Hematopoietic multipotent progenitor cell treated with erythropoietin and hydrocortisone succinate and interleukin-3 and kit ligand, for 4 days (in vitro differentiated cells): ENCODE data around the gene METTL5.
"Not testable (repeated sequence)": the region's sequence is repeated elsewhere in the genome, so short reads cannot be mapped to it uniquely, and the experiment has no call there.

Experiments
- DNase-seq: peaks from one replicate; pipeline ENCODE4 v3.0.0-alpha.2; 2015

METTL5 gene

GRCh38 chr2:169824373-169825333 is at the start of gene METTL5:
TSS of gene METTL5 (minus strand) at chr2:169824905. CDS start at chr2:169824597, 308 bp downstream.
- peak; percentile 93 for DNase-seq

GRCh38 chr2:169871994-169872393 is 47.3 kb upstream of the METTL5 start:
- DNase-seq: no peak

- DNase-seq: not testable (repeated sequence)
Measured at GRCh38 chr2:169871369-169871768, 46.7 kb upstream of the METTL5 start.

GRCh38 chr2:169868951-169869350 is 44.2 kb upstream of the METTL5 start:
- DNase-seq: no peak

GRCh38 chr2:169867579-169867978 is 42.9 kb upstream of the METTL5 start:
- DNase-seq: no peak

GRCh38 chr2:169866230-169866629 is 41.5 kb upstream of the METTL5 start:
- DNase-seq: not testable (repeated sequence)

- no peak for DNase-seq
Measured at GRCh38 chr2:169865492-169865891, 40.8 kb upstream of the METTL5 start.

GRCh38 chr2:169862816-169863215 is 38.1 kb upstream of the METTL5 start:
- no peak for DNase-seq

GRCh38 chr2:169860149-169860548 is 35.4 kb upstream of the METTL5 start:
- no peak for DNase-seq

GRCh38 chr2:169859423-169859822 is 34.7 kb upstream of the METTL5 start:
- DNase-seq: no peak

- not testable (repeated sequence) for DNase-seq
Measured at GRCh38 chr2:169855281-169856258, 30.9 kb upstream of the METTL5 start.

GRCh38 chr2:169853041-169853668 is 28.4 kb upstream of the METTL5 start:
- DNase-seq: no peak

GRCh38 chr2:169849710-169850109 is 25.0 kb upstream of the METTL5 start:
- no peak for DNase-seq

- not testable (repeated sequence) for DNase-seq
Measured at GRCh38 chr2:169848959-169849693, 24.4 kb upstream of the METTL5 start.

- no peak for DNase-seq
Measured at GRCh38 chr2:169845016-169845415, 20.3 kb upstream of the METTL5 start.

GRCh38 chr2:169841625-169842024 is 16.9 kb upstream of the METTL5 start:
- not testable (repeated sequence) for DNase-seq

- no peak for DNase-seq
Measured at GRCh38 chr2:169840747-169841142, 16.0 kb upstream of the METTL5 start.

GRCh38 chr2:169839954-169840746 is 15.4 kb upstream of the METTL5 start:
- peak; percentile 94 for DNase-seq

- no peak for DNase-seq
Measured at GRCh38 chr2:169838743-169839489, 14.2 kb upstream of the METTL5 start.

- no peak for DNase-seq
Measured at GRCh38 chr2:169834401-169834800, 9.7 kb upstream of the METTL5 start.
